Spleen (tissue), 11 donors: ENCODE results near the gene GFPT2. TPM values are rescaled to one million over a fixed set of nuclear protein-coding genes. Genes with fewer than 3 reads are reported as not detected.
A peak's percentile ranks its signal among the peaks of the same experiment; 100 is the strongest.

Experiments used
- DNase-seq: peaks from one replicate; pipeline ENCODE4 v3.0.0-alpha.2; 2020
- H3K27ac ChIP-seq, 8 donors: fragments of 200-600 bp; sonication (generic) in 7 of 8; 1 replicate in 4 of 8; 2 replicates in 4 of 8; pipeline versions ENCODE4 v1.5.0 to v1.8.0; 2016 to 2021; ENCODE audit warnings: inconsistent platforms in 4 of 8, mild to moderate bottlenecking in 4 of 8, moderate library complexity in 1 of 8
- H3K27me3 ChIP-seq, 7 donors: fragments of 200-600 bp; sonication (generic) in 6 of 7; replicated peaks in 1 of 7; 1 replicate in 4 of 7; 2 replicates in 3 of 7; pipeline versions ENCODE4 v1.5.0 to v1.8.0; 2016 to 2021; ENCODE audit warnings: inconsistent platforms in 3 of 7, mild to moderate bottlenecking in 1 of 7
- H3K36me3 ChIP-seq, 6 donors: fragments of 200-600 bp; sonication (generic) in 5 of 6; 1 replicate in 4 of 6; 2 replicates in 2 of 6; pipeline versions ENCODE4 v1.5.0 to v1.8.0; 2016 to 2021; ENCODE audit warnings: inconsistent platforms in 2 of 6
- H3K4me1 ChIP-seq, 6 donors: fragments of 200-600 bp; sonication (generic) in 5 of 6; 1 replicate in 3 of 6; 2 replicates in 3 of 6; pipeline versions ENCODE4 v1.5.0 to v1.8.0; 2016 to 2021; ENCODE audit warnings: inconsistent platforms in 3 of 6
- H3K4me3 ChIP-seq, 8 donors: fragments of 200-600 bp; sonication (generic) in 7 of 8; 1 replicate in 4 of 8; 2 replicates in 4 of 8; pipeline versions ENCODE4 v1.5.0 to v1.8.0; 2016 to 2021; ENCODE audit warnings: inconsistent platforms in 4 of 8, mild to moderate bottlenecking in 4 of 8, moderate library complexity in 2 of 8
- H3K9me3 ChIP-seq, 8 donors: fragments of 200-600 bp; sonication (generic) in 7 of 8; 1 replicate in 4 of 8; 2 replicates in 4 of 8; pipeline versions ENCODE4 v1.5.0 to v1.8.0; 2016 to 2021; ENCODE audit warnings: inconsistent platforms in 4 of 8
- CTCF ChIP-seq, 11 experiments: fragments of 200-600 bp in 7 of 11; fragments of 450-650 bp in 4 of 11; sonication (generic) in 4 of 11; IDR thresholded peaks in 8 of 11; conservative IDR thresholded peaks in 3 of 11; 1 replicate in 7 of 11; 2 replicates in 4 of 11; pipeline versions ENCODE4 v1.4.0 to v1.8.0; 2016 to 2021; ENCODE audit warnings: antibody characterized with exemption in 11 of 11, inconsistent platforms in 4 of 11, mild to moderate bottlenecking in 1 of 11
- POLR2A ChIP-seq, 3 donors: fragments of 450-650 bp; IDR thresholded peaks; one replicate each; pipeline ENCODE4 v1.5.1; 2017; ENCODE audit warnings: antibody characterized with exemption in 3 of 3, mild to moderate bottlenecking in 1 of 3
- POLR2AphosphoS5 ChIP-seq, 3 donors: sonication (generic); formaldehyde crosslinking; IDR thresholded peaks; one replicate each; pipeline ENCODE4 v1.5.1; 2017; ENCODE audit warnings: antibody characterized with exemption in 3 of 3
- WGBS, 5 donors: extraction: QIAGEN DNeasy Blood & Tissue Kit in 3 of 5; methylation state at CpG; one replicate each; pipeline versions ENCODE4 v1.1.5 to v1.1.7; 2013 to 2018; 5-methylcytosine and 5-hydroxymethylcytosine counted together
- intact Hi-C: fragments of 100-400 bp; cut with DNase I; formaldehyde crosslinking; loops from one replicate; pipeline ENCODE4 v1.15.0; 2023; ENCODE audit warnings: low total_unique reads
- polyA plus RNA-seq, 3 donors: library from polyadenylated mRNA; stranded (reverse); fragments of 200-250 nt; gene quantifications; one replicate each; pipeline ENCODE4 v1.2.1, GENCODE V29; 2013
- total RNA-seq, 7 donors: library from RNA; depleted of rRNA in 3 of 7; stranded (reverse); fragments of >200 nt in 3 of 7; fragmentation: NEBNext Ultra II Directional in 4 of 7; extraction: Animal tissue kit (Norgen Biotek cat#: 25700) in 4 of 7; gene quantifications; one replicate each; pipeline versions ENCODE4 v1.1.0 to v1.2.1, GENCODE V29; 2016 to 2021
- donor health status: healthy with polysubstance abuse.
- donor health status: DM: no; HTN: no; CAD: no; lungs with moderate emphysema.
- donor health status: DM: no; HTN: no; CAD: no.
- donor health status: Bipolar disorder and iron deficiency.
- donor health status: healthy.
- donor health status: DM: no; HTN: no; CAD: no.
- donor health status: DM: yes; HTN: yes; CAD: no.

The GFPT2 gene
- total and polyA plus RNA-seq, 10 donors: 1.2 to 4.7 (median 1.9) TPM

GRCh38 chr5:180340856-180341255, 12.3 kb downstream of the GFPT2 start:
- no peak overlapping the region for H3K27ac ChIP-seq
- no peak overlapping the region for H3K4me3 ChIP-seq
- no peaks in the 10 kb centered on the region for H3K4me1 ChIP-seq
- H3K36me3 ChIP-seq: no peaks in the 10 kb centered on the region
- intact Hi-C loops: no loop called here
- no peak for DNase-seq
- H3K27me3 ChIP-seq: peaks cover 0 to 19% (median 0%) of the 10 kb centered on the region in 7 donors
- no peaks in the 10 kb centered on the region for H3K9me3 ChIP-seq
- WGBS, 5 donors: 79 to 92% (median 83%) methylated on average over 9 of the region's 9 CpGs
- no peak for TF ChIP-seq CTCF (IDR thresholded peaks at IDR 0.05 in 8 of 11, conservative IDR thresholded peaks at IDR 0.05 in 3 of 11)
- TF ChIP-seq POLR2AphosphoS5 (IDR thresholded peaks at IDR 0.05): no peak
- TF ChIP-seq POLR2A (IDR thresholded peaks at IDR 0.05): no peak

DNA sequence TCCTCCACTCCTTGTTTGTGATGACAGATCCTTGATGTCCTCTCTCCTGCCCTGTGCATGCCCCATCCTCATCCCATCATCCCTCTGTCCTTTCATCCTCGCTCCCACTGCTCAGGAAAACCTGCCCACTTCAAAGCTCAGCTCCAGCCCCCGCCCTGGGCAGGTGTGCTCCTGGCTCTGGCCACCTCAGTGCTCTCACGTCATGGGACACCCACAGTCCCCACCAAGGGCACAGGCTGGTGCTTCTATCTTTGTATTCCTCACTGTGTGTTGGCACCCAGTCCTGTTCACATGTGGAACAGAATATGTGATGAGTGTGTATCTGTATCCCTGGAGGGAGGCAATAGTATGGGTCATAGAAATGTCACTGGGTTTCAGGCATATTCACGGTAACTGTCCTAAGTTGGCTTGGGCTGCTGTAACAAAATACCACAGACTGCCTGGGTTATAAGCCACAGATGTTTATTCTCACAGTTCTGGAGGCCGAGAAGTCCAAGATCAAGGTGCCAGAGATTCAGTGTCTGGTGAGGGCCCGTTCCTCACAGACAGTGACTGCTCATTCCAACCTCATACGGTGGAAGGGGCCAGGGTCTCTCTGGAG, 13.5 kb downstream of the GFPT2 start:
- Histone ChIP-seq H3K36me3 (no peaks in the 10 kb centered on the region), H3K4me1 (no peaks in the 10 kb centered on the region), H3K4me3 (no peak overlapping the region), H3K9me3 (no peaks in the 10 kb centered on the region), H3K27ac (no peak overlapping the region), H3K27me3 (peaks cover 0 to 26% (median 0%) of the 10 kb centered on the region in 7 donors)
- intact Hi-C loops: no loop called here
- 82 to 91% (median 87%) methylated on average over 7 of the region's 7 CpGs for WGBS, 5 donors
- peak; percentile 52 for DNase-seq
- TF ChIP-seq CTCF (IDR thresholded peaks at IDR 0.05 in 8 of 11, conservative IDR thresholded peaks at IDR 0.05 in 3 of 11) (no peak), POLR2AphosphoS5 (IDR thresholded peaks at IDR 0.05) (no peak), POLR2A (IDR thresholded peaks at IDR 0.05) (no peak)

GRCh38 chr5:180338001-180338707, 15.0 kb downstream of the GFPT2 start:
- Histone ChIP-seq H3K27me3 (peaks cover 0 to 36% (median 0%) of the 10 kb centered on the region in 7 donors), H3K36me3 (no peaks in the 10 kb centered on the region), H3K4me1 (no peaks in the 10 kb centered on the region), H3K27ac (no peak overlapping the region), H3K4me3 (no peak overlapping the region), H3K9me3 (no peaks in the 10 kb centered on the region)
- DNase-seq: no peak
- TF ChIP-seq POLR2AphosphoS5 (IDR thresholded peaks at IDR 0.05) (no peak), CTCF (IDR thresholded peaks at IDR 0.05 in 8 of 11, conservative IDR thresholded peaks at IDR 0.05 in 3 of 11) (no peak), POLR2A (IDR thresholded peaks at IDR 0.05) (no peak)
- intact Hi-C loops: no loop called here
- WGBS, 5 donors: 83 to 88% (median 85%) methylated on average over 22 of the region's 22 CpGs

DNA sequence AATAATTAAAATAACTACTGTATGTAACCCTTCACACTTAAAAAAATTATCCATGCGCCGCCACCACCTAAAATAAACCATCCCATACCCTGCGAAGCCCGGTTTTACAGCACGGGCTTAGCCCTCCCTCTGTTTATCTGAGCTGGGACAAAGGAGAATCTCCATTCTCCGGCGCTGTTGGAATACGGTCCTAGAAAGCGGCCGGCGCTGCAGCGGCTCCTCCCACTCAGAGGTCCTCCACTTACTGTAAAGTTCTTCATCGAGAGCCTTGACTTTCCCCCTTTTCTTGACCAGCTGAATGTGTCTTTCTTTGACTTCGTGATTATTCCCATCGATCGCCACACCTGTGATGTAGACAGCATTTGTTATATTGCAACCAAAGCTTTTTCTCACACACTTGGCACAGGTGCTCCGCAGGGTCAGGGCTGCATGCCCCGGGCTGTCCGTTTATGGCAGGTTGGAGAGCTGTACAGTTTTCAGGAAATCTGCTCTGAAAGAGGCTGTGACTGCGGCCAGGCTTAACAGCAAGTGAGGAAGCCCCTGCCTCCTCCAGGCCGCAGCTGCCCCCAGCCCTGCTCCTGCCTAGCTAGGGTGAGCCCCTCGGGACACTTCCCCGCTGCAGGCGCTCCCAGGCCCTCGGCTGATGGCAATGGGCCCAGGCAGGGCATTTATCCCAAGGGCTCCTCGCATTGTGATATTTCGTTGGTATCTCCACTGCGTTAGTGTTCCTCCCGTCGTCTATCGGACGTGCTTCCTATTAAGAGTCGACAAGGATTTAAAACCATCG, 16.7 kb downstream of the GFPT2 start:
- no peaks in the 10 kb centered on the region for H3K36me3 ChIP-seq
- H3K27me3 ChIP-seq: peaks cover 0 to 54% (median 6%) of the 10 kb centered on the region in 7 donors
- H3K4me1 ChIP-seq: no peaks in the 10 kb centered on the region
- no peak overlapping the region for H3K4me3 ChIP-seq
- TF ChIP-seq CTCF (IDR thresholded peaks at IDR 0.05 in 8 of 11, conservative IDR thresholded peaks at IDR 0.05 in 3 of 11) (no peak), POLR2A (IDR thresholded peaks at IDR 0.05) (no peak), POLR2AphosphoS5 (IDR thresholded peaks at IDR 0.05) (no peak)
- WGBS, 5 donors: 90 to 91% (median 90%) methylated on average over 34 of the region's 34 CpGs
- no peaks in the 10 kb centered on the region for H3K9me3 ChIP-seq
- no peak overlapping the region for H3K27ac ChIP-seq
- peak; percentile 51 for DNase-seq
- intact Hi-C loops: no loop called here
